ENCODE measurements around the gene TUBB4A. TPM values are rescaled to one million over a fixed set of nuclear protein-coding genes. Genes with fewer than 3 reads are reported as not detected.

TUBB4A gene
- total RNA-seq, 1 donor from 2014 or later, result 1.7 TPM

- no peak for FAIRE-seq
- H3K9me3 Mint-ChIP-seq (ENCODE audit: unreplicated experiment), result peaks cover 2% of the 10 kb centered on the region
Observed at GRCh38 chr19:6499052-6499790, 2.9 kb downstream of the TUBB4A start.

GRCh38 chr19:6498294-6499036, 3.6 kb downstream of the TUBB4A start:
- Mint-ChIP-seq H3K9me3 (ENCODE audit: unreplicated experiment) (peaks cover 2% of the 10 kb centered on the region), H3K4me1 (ENCODE audit: low read depth, unreplicated experiment) (no peaks in the 10 kb centered on the region), H3K27me3 (ENCODE audit: low read depth, unreplicated experiment) (peaks cover 19% of the 10 kb centered on the region), H3K36me3 (ENCODE audit: low read depth, unreplicated experiment) (no peaks in the 10 kb centered on the region), H3K4me3 (ENCODE audit: unreplicated experiment) (no peak overlapping the region), H3K27ac (ENCODE audit: unreplicated experiment) (peak overlapping the region; percentile 7)
- Histone ChIP-seq H3K27ac (ENCODE audit: low read depth, low read length) (no peak overlapping the region), H3K79me2 (ENCODE audit: insufficient read depth, low read length) (no peaks in the 10 kb centered on the region), H3K36me3 (ENCODE audit: insufficient read depth, low read length) (no peaks in the 10 kb centered on the region), H3K9ac (ENCODE audit: low read length) (no peak overlapping the region), H3K4me1 (ENCODE audit: insufficient read depth, low read length) (no peaks in the 10 kb centered on the region), H3K27me3 (ENCODE audit: insufficient read depth, low read length) (peaks cover 16% of the 10 kb centered on the region), H3K9me3 (ENCODE audit: insufficient read depth, low read depth, low read length) (no peaks in the 10 kb centered on the region), H3K4me2 (ENCODE audit: low read length) (no peak overlapping the region), H4K20me1 (ENCODE audit: insufficient read depth, low read length) (no peaks in the 10 kb centered on the region), H2AFZ (ENCODE audit: low read depth, low read length) (no peak overlapping the region), H3K4me3 (ENCODE audit: insufficient read depth, low read depth, low read length) (no peak overlapping the region)
- DNase-seq (ENCODE audit: low read depth), result no peak
- FAIRE-seq, result no peak
- TF ChIP-seq CTCF (IDR thresholded peaks at IDR 0.05; ENCODE audit: insufficient read depth, low read depth, low read length) (no peak), EZH2 (IDR thresholded peaks at IDR 0.05; ENCODE audit: insufficient read depth, low read length) (no peak)

More at GRCh38 chr19:6499052-6499790, 2.9 kb downstream of the TUBB4A start:
- no peaks in the 10 kb centered on the region for H4K20me1 ChIP-seq (ENCODE audit: insufficient read depth, low read length)
- no peak overlapping the region for H3K9ac ChIP-seq (ENCODE audit: low read length)
- H3K27me3 Mint-ChIP-seq (ENCODE audit: low read depth, unreplicated experiment), result peaks cover 23% of the 10 kb centered on the region
- no peaks in the 10 kb centered on the region for H3K4me1 ChIP-seq (ENCODE audit: insufficient read depth, low read length)
- H3K79me2 ChIP-seq (ENCODE audit: insufficient read depth, low read length), result no peaks in the 10 kb centered on the region
- DNase-seq (ENCODE audit: low read depth), result no peak
- no peaks in the 10 kb centered on the region for H3K36me3 Mint-ChIP-seq (ENCODE audit: low read depth, unreplicated experiment)
- no peaks in the 10 kb centered on the region for H3K9me3 ChIP-seq (ENCODE audit: insufficient read depth, low read depth, low read length)
- no peaks in the 10 kb centered on the region for H3K36me3 ChIP-seq (ENCODE audit: insufficient read depth, low read length)
- no peak overlapping the region for H2AFZ ChIP-seq (ENCODE audit: low read depth, low read length)
- no peak overlapping the region for H3K27ac ChIP-seq (ENCODE audit: low read depth, low read length)
- no peak overlapping the region for H3K4me3 Mint-ChIP-seq (ENCODE audit: unreplicated experiment)
- H3K27me3 ChIP-seq (ENCODE audit: insufficient read depth, low read length), result peaks cover 16% of the 10 kb centered on the region
- no peaks in the 10 kb centered on the region for H3K4me1 Mint-ChIP-seq (ENCODE audit: low read depth, unreplicated experiment)
- no peak overlapping the region for H3K27ac Mint-ChIP-seq (ENCODE audit: unreplicated experiment)
- no peak for TF ChIP-seq CTCF (IDR thresholded peaks at IDR 0.05; ENCODE audit: insufficient read depth, low read depth, low read length)
- no peak for TF ChIP-seq EZH2 (IDR thresholded peaks at IDR 0.05; ENCODE audit: insufficient read depth, low read length)
- H3K4me3 ChIP-seq (ENCODE audit: insufficient read depth, low read depth, low read length), result no peak overlapping the region
- H3K4me2 ChIP-seq (ENCODE audit: low read length), result no peak overlapping the region
